Measurements from ENCODE around the gene LENG9.

GRCh38 chr19:54493967-54494585 lies 30.5 kb upstream of the LENG9 start:
- TF ChIP-seq POLR2A (IDR thresholded peaks at IDR 0.05) (no peak), CTCF (IDR thresholded peaks at IDR 0.05) (no peak), POLR2AphosphoS5 (IDR thresholded peaks at IDR 0.05) (no peak), EP300 (IDR thresholded peaks at IDR 0.05) (no peak)

Data from gastroesophageal sphincter (tissue), 3 donors.